Measurements from ENCODE around the gene POLR1B.
"Not testable (repeated sequence)": the region's sequence is repeated elsewhere in the genome, so short reads cannot be mapped to it uniquely, and the experiment has no call there.

Gene POLR1B

DNA sequence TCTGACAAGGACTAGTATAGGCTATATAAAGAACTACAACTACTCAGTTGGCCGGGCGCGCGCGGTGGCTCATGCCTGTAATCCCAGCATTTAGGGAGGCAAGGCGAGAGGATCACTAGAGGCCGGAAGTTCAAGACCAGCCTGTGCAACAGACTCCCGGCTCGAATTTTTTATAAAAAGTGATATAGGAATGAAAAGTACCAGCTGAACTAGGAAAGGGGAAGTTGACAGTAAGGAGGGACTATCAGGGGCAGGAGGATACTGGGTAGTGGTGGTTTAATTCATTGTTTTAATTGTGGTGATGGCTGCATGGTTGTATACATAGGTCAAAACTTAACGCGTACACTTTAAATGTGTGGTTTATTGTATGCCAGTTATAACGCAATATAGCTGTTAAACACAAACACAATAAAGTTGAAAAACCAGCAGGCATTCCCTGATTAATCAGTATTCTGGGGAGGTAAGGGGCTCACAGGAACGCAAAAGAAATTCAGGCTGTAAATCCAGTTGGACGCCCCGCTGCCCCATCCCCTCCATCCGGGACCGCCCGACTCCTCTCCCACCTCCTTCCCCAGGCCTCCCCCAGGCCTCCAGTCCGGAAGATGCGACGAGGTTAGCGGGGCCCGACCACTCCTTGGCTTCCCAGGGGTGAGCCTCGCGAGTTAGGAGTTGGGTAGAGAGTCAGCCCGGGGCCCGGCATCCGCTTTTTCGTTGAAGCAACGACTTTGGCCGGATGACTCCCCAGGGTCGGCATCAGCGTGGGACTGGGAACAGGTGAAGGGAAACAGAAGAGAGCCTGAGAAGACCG lies 746 bp upstream of the POLR1B start:
- peak; percentile 73 for DNase-seq (ENCODE audit: low read depth)

- peak; percentile 26 for DNase-seq (ENCODE audit: low read depth)
These were observed 858 bp downstream of the POLR1B start for GRCh38 chr2:112542984-112543661.

- DNase-seq (ENCODE audit: low read depth), result peak; percentile 27
These were observed 5.1 kb downstream of the POLR1B start for GRCh38 chr2:112547333-112547732.

DNA sequence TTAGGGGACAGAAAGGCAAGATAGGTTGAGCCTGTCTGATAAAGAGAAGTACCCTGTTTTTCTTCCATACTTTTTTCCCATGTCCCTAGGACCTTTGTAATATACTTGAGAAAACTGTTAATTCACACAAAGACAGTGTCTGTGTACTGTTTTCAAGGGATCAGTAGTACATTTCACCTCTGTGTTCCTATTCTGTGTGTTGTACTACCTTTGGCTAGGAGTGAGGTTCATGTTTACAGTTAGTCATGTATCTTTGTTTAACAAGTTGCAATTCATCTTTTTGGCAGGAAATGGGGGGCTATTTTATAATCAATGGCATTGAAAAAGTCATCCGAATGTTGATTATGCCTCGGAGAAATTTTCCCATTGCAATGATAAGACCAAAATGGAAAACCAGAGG lies 6.7 kb downstream of the POLR1B start:
- no peak for DNase-seq (ENCODE audit: low read depth)

- no peak for DNase-seq (ENCODE audit: low read depth)
These were observed 23.8 kb downstream of the POLR1B start for GRCh38 chr2:112566104-112566503.

- not testable (repeated sequence) for DNase-seq (ENCODE audit: low read depth)
These were observed 24.2 kb downstream of the POLR1B start for GRCh38 chr2:112566508-112566907.

DNA sequence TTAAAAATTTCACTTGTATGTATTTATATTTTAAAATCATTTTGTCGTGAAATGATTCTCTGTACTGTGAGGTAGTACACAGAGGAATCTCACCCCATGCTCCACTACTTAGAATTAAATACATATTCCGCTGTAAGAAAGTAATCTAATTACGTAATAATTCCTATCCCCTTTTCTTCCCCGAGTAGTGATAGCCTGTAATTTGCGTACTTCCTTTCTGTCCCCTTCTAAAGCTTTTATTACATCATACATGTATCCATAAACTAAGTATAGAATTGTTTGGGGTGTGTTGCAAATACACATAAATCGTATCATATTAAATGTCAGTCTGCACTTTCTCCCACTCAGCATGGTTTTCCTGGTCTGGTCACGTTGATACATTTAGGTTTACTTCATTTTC lies 29.7 kb downstream of the POLR1B start:
- DNase-seq (ENCODE audit: low read depth), result no peak

- peak; percentile 68 for DNase-seq (ENCODE audit: low read depth)
These were observed 35.5 kb downstream of the POLR1B start for GRCh38 chr2:112577756-112578155.

DNA sequence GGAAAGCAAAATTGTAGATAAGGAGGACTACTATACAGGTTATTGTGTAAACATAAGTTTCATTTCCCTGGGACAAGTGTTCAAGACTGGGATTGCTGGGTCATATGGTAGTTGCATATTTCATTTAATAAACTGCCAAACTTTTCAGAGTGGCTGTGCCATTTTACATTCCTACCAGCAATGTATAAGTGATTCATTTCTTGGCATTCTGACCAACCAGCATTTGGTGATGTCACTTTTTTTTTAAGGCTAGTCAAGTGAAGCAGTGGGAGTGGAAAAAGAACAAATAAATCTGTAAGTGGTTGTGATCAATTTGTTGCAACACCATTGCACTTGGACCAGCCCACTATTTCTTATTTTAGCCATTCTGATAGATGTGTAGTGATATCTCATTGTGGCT lies 37.0 kb downstream of the POLR1B start:
- peak; percentile 90 for DNase-seq (ENCODE audit: low read depth)

- DNase-seq (ENCODE audit: low read depth), result no peak
These were observed 37.8 kb downstream of the POLR1B start for GRCh38 chr2:112580084-112580483.

GRCh38 chr2:112582314-112582746 lies 40.1 kb downstream of the POLR1B start:
- DNase-seq (ENCODE audit: low read depth), result peak; percentile 72

GRCh38 chr2:112583497-112584133 lies 41.4 kb downstream of the POLR1B start:
- peak; percentile 9 for DNase-seq (ENCODE audit: low read depth)

GRCh38 chr2:112584134-112584890 lies 42.0 kb downstream of the POLR1B start, which contains the start of gene CHCHD5:
Gene CHCHD5 (plus strand): TSS chr2:112584609. CDS start chr2:112584648, 39 bp downstream.
- peak; percentile 98 for DNase-seq (ENCODE audit: low read depth)

DNA sequence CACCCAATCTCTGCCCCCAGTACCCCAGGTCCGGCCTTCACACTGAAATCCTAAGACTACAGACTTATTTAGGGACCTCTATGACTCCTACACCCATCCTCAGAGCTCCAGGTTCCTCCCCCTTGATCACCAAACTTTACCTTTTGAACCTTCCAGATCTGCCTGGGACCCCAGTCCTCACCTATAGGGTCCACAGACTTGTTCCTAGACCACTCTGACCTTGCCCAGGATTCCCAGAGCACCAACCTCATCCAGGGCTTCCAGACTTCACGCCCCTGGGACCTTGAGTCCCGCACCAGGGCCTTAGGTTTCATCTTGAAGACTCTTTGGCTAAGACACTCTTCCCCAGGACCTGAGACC lies 42.6 kb downstream of the POLR1B start:
- no peak for DNase-seq (ENCODE audit: low read depth)

GRCh38 chr2:112585400-112585799 lies 43.1 kb downstream of the POLR1B start:
- no peak for DNase-seq (ENCODE audit: low read depth)

DNA sequence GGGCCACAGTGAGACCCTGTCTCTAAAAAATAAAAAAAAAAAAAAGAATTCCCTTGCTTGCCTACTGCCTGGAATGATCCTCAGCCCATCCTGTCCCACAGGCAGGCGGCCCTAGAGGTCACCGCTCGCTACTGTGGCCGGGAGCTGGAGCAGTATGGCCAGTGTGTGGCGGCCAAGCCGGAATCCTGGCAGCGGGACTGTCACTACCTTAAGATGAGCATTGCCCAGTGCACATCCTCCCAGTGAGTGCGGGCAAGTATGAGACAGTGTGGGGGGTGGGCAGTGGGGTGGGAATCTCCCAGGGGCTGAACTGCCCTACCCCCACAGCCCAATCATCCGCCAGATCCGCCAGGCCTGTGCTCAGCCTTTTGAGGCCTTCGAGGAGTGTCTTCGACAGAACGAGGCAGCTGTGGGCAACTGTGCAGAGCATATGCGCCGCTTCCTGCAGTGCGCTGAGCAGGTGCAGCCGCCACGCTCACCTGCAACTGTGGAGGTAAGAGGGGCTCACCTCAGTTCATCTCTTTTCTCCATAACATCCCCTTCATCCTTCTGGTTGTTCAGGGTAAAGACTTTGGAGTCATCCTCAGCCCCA lies 43.7 kb downstream of the POLR1B start:
- DNase-seq (ENCODE audit: low read depth), result no peak

- no peak for DNase-seq (ENCODE audit: low read depth)
These were observed 46.4 kb downstream of the POLR1B start for GRCh38 chr2:112588611-112589045.

DNA sequence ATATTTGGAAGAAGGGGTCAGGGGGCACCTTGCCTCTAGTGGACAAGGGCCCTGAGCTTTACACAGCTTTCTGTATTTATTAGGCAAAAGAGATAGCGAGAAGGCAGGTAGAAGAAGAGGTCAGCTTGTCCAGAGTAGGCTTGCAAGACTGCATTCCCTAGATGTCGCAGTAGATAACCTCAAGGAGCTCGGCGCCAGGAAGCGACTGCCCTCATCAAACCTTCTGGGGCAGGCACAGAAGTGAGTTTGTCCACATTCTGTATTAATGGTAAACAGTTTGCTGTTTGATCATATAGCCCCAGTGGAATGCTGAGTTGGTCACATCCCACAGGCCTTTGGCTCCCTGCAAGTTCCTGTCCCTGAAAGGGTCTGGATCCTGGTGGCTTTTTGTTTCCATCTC lies 49.1 kb downstream of the POLR1B start:
- DNase-seq (ENCODE audit: low read depth), result no peak

DNA sequence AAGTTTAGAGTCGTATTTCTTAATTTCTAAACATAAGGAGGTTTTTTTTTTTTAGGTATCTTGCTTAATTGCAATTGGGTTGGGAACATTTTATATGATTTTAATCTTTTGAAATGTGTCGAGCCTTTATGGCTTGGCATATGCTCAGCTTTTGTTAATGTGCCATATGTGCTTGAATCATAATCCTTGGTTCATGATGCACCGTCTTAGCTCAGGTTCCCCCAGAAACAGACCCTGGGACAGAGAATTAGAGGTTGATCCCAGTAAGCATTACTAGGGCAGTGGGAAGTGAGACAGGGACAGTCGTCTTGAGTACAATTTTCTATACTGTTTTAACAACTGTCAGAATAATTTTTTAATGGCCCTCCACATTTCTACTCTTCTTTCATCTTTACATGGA lies 51.5 kb downstream of the POLR1B start:
- no peak for DNase-seq (ENCODE audit: low read depth)

DNA sequence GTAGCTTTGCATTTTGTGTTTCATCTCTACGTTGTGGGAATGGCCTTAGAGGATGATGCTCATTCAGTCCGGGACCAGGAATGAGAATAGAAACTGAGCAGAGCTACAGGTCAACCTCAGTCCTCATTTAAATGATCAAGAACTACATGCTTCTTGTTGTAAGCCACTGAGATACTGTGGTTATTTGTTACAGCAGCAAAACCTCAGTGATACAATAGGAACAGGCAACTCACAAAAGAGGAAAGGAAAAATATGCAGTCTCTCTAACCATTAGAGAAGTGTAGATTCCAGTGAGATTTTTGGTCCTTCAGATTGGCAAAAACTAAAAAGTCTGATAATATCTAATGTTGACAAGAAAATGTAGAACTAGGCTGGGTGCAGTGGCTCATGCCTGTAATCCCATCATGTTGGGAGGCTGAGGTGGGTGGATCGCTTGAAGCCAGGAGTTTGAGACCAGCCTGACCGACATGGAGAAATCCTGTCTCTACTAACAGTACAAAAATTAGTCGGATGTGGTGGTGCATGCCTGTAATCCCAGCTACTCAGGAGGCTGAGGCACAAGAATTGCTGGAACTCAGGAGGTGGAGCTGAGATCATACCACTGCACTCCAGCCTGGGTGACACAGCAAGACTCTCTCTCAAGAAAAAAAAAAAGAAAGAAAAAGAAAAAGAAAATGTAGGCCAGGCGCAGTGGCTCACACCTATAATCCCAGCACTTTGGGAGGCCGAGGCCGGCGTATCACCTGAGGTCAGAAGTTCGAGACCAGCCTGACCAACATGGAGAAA lies 55.5 kb downstream of the POLR1B start:
- peak; percentile 15 for DNase-seq (ENCODE audit: low read depth)

- DNase-seq (ENCODE audit: low read depth), result peak; percentile 54
These were observed 58.4 kb downstream of the POLR1B start for GRCh38 chr2:112600634-112601033.

Measured in EH (cell line).